T47D (cell line): ENCODE data around the gene DAP.

Experiments
- DNase-seq, 2 experiments: peaks; one replicate each; pipeline versions ENCODE4 v3.0.0 to v3.0.0-alpha.2; 2011 to 2012; ENCODE audit warnings: low read depth in 1 of 2, low spot score in 1 of 2
- JUND ChIP-seq: IDR thresholded peaks from 2 replicates; pipeline ENCODE4 v1.6.1; 2012; ENCODE audit warnings: low read depth
- in situ Hi-C: cut with HindIII; loops from 2 replicates; pipeline ENCODE4 v1.10.0; 2016; ENCODE audit warnings: low sequenced_read_pairs, low pct_unique_long_range_greater_than_20kb

DAP gene

GRCh38 chr5:10708189-10708944 is 52.7 kb downstream of the DAP start:
- no peak for DNase-seq
- in situ Hi-C loops = no loop called here
- TF ChIP-seq JUND = no peak

- in situ Hi-C loops = no loop called here
- TF ChIP-seq JUND = no peak
- no peak for DNase-seq
Observed at GRCh38 chr5:10707198-10708142, 53.6 kb downstream of the DAP start.

- in situ Hi-C loops = no loop called here
- no peak for TF ChIP-seq JUND
- DNase-seq = no peak
Observed at GRCh38 chr5:10706326-10706725, 54.7 kb downstream of the DAP start.

GRCh38 chr5:10705747-10706146 is 55.3 kb downstream of the DAP start:
- in situ Hi-C loops = no loop called here
- no peak for TF ChIP-seq JUND
- no peak for DNase-seq

- DNase-seq = no peak
- in situ Hi-C loops = no loop called here
- TF ChIP-seq JUND = no peak
Observed at GRCh38 chr5:10704949-10705621, 55.9 kb downstream of the DAP start.

- peak in 1 of 2 experiments; percentile 23 for DNase-seq
- TF ChIP-seq JUND = no peak
- in situ Hi-C loops = no loop called here
Observed at GRCh38 chr5:10703676-10704075, 57.4 kb downstream of the DAP start.

- no peak for DNase-seq
- in situ Hi-C loops = no loop called here
- no peak for TF ChIP-seq JUND
Observed at GRCh38 chr5:10702911-10703491, 58.0 kb downstream of the DAP start.

GRCh38 chr5:10702040-10702629 is 58.9 kb downstream of the DAP start:
- TF ChIP-seq JUND = no peak
- no peak for DNase-seq
- in situ Hi-C loops = no loop called here

- TF ChIP-seq JUND = no peak
- in situ Hi-C loops = no loop called here
- peak in 1 of 2 experiments; percentile 59 for DNase-seq
Observed at GRCh38 chr5:10701567-10702039, 59.4 kb downstream of the DAP start.

- TF ChIP-seq JUND = no peak
- DNase-seq = no peak
- in situ Hi-C loops = no loop called here
Observed at GRCh38 chr5:10700516-10700915, 60.5 kb downstream of the DAP start.

GRCh38 chr5:10699987-10700386 is 61.0 kb downstream of the DAP start:
- in situ Hi-C loops = no loop called here
- TF ChIP-seq JUND = no peak
- DNase-seq = no peak

- DNase-seq = peak in 1 of 2 experiments; percentile 40
- TF ChIP-seq JUND = no peak
- in situ Hi-C loops = no loop called here
Observed at GRCh38 chr5:10699281-10699874, 61.7 kb downstream of the DAP start.
